Activated effector memory CD4-positive, alpha-beta T cell treated with anti-CD3 and anti-CD28 coated beads, Interleukin-2, amount 50 U/mL, for 16 hours (primary cell): ENCODE results near the gene SLC7A8.
A peak's percentile ranks its signal among the peaks of the same experiment; 100 is the strongest.

Source experiments
- DNase-seq: peaks from one replicate; pipeline ENCODE4 v3.0.0-alpha.2; 2020

The SLC7A8 gene

DNA sequence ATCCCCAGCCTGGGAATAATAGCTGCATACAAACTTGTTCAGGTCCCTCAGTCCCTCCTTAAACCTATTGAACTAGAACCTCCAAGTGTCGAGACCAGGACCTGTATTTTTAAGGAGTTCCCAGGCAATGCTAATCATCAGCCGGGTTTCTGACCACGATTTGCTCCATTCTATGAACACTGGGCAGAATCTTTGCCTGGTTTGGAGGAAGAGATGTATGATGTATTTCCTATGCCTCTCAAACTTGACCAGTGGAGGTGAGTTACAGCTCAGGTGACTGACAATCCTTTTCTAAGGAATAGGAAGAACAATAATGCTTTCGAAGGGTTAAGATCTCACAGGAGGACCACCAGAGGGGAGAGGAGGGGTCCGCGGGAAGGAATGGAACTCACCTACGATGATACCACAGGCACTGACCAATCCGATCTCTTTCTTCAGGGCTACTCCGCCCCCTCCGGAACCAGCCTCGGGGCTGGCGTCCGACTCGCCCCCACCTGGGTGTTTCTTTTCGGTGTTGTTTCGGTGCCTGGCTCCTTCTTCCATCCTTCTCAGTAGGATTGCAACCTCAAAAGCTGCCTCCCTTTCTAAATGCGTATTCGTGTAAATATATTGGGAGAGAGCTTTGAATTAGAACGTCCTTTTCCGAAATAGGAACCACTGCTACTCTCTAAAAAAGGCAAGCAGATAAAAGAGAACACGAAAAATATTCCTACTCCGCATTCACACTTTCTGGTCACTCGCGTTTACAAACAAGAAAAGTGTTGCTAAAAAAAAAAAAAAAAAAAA is 895 bp downstream of the SLC7A8 start:
- DNase-seq = peak; percentile 76

DNA sequence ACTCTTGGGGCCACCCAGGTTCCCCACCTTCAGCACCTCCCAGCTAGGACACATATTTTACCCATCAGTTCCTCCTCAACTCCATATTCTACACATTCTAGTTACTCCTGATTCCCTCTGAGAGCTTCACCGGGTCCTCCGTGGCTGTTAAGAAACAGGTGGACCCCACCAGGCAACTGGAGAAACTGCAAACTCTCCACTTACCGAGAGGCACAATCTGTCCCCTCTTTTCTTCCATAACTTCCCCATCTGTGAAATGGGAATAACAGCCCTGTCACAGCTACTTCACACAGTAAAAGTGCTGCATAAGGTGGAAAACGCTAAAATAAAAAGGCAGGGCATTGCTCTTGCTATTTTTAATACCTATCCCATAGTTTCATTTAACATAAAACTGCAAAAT is 1.5 kb downstream of the SLC7A8 start:
- DNase-seq = no peak

DNA sequence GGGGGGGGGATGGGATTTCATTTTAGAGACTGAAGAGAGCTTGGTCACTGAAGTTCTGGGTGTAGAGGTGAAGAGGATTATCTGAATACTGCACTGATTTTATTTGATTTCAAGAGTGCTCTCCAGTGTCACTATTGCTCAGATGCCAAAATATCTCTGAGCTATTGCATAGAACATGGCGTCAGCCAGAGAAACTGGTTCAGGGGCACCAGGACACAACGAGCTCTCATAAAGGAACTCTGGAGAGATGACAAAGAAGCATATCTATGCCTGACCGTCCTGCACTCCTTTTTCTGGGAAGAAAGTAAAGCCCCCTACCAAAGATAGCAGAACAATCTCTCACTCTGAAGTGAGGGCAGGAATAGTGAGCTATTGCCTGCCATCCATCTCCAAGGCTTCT is 2.0 kb downstream of the SLC7A8 start:
- DNase-seq = no peak

DNA sequence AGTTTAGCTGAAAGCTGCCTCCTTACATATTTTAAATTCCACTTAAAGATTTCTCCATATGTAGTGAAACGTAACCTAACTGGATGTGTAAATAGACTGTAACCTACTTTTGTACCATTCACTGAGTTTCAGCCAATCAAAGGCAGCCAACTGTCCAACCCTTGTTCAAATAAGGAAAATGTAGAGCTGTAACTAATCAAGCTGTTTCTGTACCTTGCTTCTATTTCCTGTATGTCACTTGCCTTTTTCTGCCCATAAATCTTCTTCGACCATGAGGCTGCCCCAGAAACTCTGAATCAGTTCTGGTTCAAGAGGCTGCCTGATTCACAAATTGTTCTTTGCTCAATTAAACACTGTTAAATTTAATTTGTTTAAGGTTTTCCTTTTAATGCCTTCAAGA is 6.3 kb downstream of the SLC7A8 start:
- no peak for DNase-seq

DNA sequence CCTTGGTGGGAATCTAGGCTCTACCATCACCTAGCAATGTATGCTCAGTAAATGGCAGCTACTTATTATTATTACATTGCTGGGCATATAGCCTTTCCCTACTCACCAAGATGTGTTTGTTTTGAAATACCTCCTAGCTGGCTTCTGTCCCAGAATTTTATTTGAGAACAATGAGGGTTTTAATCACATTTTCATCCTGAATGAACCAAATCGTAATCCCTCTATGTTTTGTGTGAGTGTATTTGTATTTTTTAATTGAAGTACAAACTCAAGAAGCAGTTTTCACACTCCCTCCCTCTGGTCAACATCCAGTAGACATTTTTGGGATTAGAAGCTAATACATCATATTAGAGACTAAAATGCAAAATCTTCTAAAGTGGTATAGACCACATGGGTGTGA is 7.6 kb downstream of the SLC7A8 start:
- DNase-seq = no peak

DNA sequence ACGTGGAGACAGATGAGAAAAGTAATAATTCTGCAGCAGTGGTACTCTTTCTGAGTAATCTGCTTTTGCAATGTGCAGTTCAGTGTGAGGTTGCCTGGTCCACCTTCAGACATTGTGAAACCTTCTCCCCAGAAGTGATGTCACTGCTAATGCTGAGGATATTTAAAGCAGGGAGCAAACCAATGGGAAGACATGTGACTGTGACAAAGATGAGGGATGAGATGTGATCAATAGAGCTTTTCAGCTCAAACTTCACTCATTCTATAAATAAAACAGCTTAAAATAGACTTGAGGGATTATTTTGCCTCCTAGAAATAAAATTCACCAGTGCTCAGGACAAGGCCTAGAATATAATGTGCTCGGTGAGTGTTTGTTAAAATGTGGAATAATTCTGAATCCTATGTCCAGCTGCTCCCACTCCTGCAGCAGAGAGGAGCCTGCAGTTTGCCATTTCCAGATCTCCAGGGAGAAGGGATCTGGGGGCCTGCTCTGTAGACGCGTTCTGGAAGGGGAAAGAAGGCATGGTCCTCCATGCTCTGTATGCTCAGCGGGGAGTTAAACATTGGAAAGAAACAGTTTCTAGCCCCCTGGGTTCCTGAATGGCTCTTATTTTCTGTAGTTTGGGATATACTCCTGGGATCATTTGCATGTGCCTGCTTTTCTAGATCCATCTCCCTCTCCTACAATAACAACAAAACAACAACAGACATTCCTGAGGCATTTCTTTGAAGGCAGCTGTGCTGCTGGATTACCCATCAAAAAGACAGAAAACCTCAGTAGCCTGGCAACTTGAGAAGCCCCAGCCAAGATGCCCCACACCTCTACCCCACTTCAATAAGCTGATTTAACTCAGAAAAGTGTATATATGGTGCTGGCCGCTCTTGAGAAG is 8.9 kb downstream of the SLC7A8 start:
- DNase-seq = no peak

DNA sequence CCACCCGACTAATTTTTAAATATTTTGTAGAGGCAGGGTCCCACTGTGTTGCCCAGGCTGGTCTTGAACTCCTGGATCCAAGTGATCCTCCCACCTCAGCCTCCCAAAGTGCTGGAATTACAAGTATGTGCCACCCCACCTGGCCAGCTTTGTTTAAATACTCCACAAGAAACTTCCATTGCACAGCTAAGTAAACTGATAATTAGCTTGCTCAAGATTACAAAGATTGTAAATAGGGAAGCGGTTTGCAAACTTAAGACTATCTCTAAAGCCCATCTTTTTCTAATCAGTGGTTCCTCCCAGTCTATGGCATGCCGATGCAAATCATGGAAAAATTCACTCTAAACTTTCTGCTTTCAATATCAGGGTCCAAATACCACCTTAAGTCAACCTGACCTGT is 9.7 kb downstream of the SLC7A8 start:
- no peak for DNase-seq

DNA sequence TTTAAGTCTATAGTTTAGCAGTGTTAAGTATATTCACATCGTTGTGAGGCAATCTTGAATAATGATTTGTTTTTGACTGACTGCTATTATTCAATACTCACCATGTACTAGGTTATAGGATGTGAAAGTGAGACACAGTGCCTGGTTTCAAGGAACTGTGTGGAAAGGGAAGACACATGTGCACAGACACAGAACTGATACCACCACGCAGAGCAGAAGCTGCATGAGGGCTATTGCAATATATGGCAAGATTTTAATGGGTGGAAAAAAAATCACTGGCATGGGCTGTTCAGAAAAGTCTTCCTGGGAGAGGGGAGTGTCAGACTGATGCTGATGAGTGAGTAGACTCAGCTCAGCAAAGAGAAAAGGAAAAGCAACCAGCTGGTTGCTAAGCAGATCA is 10.4 kb downstream of the SLC7A8 start:
- DNase-seq = no peak

DNA sequence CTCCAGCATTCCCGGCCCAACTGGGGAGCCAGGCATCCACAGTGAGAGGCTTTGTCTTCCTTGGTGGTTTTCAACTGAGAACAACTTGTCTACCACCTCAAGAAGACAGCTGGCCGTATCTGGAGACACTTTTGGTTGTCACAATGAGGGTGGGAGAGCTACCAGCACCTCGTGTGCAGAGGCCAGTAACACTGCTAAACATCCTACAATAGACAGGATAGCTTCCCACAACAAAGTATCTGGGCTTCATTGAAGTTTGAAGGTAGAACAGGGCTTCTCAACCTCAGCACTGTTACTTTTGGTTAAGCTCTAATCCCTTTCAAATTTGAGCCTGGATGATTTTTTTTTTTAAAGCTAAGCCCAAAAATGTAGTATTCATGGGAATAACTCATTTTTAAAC is 10.9 kb downstream of the SLC7A8 start:
- DNase-seq = no peak

DNA sequence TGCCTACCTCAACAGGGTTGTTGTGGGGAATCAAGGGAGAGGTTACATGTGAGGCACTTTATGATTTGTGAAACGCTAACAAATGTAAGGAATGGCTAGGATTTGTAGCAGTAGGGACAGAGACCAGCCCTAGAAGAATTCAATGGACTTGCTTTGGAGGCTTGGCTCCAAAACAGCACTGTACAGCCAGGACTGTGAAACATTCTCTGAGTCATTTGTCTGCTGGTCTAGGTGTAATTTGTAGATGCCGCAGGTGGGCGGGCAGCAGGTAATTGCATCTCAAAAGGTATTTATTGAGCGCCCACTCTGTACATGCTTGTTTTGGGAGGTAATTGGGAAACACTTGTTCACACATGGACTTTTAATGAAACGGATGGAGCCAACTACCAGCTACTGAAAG is 11.4 kb downstream of the SLC7A8 start:
- DNase-seq = no peak

DNA sequence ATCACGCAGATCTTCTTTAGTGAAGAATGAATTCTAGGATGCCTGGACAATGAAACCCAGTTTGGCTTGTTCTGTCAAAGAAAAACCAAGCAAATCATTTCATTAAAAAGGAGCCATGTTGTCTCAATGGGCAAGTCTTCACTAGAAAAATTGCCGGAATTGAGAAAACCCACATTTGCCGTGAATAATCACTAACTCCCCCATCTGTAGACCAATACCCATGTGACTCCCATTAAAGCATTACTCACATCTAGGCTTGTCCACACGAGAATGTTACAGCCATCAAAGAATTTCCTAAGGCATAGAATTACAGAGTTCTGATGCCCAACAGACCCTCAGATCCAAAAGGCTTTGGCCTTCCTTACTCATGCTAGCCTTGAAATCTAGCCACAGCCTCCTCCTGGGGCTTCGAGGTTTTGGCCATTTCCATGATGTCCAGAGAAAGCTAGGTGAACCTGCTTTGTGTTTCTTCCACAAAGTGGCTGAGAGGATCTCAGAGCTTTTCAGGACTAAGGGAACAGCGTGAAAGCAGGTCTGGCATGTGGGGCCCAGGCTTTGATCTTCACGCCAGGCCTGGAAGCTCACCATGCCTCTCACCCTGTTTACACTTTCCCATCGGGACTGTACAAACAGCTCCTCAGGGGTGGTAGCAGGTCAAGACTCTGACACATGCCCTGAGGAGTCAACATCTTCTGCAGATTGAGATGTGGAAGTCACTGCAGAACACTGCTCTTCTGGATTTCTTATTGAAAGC is 12.1 kb downstream of the SLC7A8 start:
- no peak for DNase-seq

DNA sequence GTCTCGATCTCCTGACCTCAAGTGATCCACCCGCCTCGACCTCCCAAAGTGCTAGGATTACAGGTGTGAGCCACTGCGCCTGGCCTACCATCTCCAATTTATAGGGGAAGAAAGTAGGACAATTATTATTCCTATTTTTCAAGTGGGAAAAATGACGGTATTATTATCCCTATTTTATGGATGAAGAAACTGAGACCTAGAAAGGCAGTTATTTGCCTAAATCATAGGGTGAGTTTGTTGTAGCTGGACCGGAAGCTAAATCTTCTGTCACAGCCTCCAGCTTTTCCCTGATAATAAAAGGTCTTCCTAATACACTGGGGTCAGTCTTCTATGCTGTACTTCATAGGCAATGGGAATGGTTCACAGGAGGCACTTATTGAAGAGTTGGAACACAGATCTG is 13.8 kb downstream of the SLC7A8 start:
- no peak for DNase-seq

DNA sequence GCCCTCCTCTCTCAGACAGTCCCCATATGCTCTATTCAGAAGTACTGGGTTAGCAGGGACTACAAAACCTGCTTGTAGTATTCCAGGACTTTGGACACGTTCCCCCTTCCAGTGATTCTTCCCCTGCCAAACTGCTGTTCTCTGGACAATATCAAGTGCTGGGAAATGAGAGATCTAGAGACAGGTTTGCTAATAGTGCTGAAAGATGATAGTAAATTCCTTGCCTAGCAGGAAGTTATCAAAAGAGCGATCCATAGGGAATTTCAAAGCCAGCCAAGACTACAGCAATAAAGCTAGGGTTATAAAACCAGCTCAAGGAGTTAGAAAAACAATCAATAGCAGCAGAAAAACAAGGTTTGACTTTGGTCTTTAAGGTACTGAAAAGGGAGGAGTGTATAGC is 15.2 kb downstream of the SLC7A8 start:
- no peak for DNase-seq

DNA sequence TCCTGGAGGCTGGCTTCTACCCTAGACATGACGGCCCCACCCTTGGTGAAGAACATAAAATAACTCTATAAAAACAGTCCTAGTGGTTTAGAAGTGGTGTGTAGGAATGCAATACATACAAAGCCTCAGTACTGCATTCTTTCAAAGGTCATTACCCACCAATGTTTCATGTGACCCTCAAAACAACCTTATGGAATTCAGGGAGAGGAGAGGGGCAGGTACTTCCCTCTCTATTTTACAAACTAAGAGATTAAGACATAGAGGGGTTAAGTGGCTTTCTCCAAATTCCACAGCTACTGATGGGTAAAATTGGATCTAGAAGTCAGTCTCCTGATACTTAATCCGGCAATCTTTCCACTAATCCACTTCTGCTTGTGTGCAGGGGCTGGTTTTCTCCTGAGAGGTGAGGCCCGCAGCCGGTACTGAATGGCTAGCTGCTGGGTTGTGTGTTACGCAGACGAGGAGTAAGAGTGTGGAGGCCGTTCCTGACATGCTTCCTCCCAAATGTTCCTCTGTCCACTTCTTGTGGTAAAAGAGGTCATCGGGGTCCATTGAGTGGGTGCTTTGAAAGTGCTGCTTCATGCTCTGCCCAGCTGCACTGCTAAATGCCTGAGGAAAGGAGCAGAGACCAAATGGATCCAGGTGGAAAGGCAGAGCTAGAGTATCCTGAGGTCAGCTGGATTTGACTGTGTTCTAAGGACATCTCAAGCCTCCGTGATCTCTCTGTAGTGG is 16.2 kb downstream of the SLC7A8 start:
- DNase-seq = no peak

DNA sequence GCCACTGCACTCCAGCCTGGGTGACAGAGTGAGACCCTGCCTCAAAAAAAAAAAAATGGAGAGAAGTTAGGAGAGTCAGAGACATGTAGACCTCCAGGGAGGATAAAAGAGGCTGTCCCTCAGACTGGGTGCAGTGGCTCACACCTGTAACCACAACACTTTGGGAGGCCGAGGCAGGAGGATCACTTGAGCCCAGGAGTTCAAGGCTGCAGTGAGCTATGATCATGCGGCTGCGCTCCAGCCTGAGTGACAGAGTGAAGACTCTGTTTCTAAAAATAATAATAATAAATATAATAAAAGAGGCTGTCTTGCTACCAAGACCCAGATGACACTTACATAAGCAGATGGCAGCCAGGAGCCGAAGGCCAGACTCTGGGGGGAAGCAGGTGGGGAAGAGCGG is 18.5 kb downstream of the SLC7A8 start:
- no peak for DNase-seq

DNA sequence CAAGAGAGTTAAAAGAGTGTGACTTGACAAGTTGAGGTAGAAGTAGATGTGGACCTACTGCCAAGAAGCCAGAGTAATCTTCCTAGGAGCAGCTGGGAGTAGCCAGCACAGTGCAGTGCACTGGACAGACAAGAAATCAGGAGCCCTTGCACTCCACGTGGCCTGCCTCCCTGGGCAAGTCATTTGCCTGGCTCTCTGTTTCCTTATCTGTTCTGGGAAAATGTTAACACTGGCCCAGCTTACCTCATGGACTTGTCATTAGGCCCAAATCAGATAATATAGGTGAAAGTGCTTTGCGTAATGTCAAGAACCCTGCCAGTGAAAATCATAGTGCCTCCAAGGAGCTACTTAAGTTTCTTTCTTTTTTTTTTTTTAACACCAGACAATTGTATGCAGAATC is 19.2 kb downstream of the SLC7A8 start:
- no peak for DNase-seq

DNA sequence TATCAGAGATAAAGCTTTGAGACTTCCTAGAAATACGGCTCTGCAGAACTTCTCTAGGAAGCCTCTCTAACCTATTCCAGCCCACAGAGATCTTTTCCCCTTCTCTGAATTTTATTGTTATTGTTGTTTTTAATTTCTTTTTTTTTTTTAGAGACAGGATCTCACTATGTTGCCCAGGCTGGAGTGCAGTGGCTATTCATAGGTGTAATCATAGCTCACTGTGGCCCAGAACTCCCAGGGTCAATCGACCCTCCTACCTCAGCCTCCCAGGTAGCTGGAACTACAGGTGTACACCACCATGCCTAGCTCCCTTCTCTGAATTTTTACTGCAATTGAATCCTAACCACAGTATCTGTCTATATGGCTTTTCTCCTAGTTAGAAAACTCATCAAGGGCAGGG is 19.6 kb downstream of the SLC7A8 start:
- DNase-seq = no peak

DNA sequence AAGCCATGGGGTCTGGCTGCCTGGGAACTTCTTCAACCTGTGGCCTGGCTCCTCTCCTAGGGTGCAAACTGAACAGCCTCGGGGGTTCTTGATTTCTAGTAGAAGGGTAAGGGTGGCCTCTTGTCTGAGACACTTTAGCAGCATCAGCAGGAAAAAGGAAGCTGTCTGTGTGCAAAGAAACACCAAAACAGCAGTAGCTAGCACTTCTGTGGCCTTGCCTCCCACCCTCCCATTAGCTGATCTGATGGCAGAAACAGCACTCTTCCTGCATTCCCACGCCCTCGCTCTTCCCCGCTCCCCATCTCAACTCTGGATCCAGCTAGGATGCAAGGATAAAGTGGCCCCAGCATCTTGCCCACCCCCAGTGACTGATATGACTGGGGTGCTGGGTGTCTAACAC is 20.7 kb downstream of the SLC7A8 start:
- DNase-seq = no peak

DNA sequence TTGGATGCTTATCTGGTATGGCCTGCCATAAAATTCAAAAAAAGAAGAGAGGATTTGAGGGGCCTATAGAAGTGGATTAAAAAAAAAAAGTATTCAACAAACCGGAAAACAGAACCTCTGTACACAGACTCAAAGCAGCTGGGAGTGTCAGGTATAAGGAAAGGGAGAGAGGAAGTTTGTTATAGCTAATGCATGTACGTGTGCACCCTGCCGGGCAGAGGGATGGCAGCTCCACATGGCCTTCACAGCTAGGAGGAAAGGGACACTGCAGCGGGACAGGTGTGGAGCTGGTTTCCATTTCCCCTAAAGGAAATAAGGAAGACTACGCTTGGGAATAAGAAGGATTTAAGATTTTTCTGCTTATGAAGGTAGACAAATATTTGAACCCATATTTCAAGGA is 21.5 kb downstream of the SLC7A8 start:
- DNase-seq = no peak

DNA sequence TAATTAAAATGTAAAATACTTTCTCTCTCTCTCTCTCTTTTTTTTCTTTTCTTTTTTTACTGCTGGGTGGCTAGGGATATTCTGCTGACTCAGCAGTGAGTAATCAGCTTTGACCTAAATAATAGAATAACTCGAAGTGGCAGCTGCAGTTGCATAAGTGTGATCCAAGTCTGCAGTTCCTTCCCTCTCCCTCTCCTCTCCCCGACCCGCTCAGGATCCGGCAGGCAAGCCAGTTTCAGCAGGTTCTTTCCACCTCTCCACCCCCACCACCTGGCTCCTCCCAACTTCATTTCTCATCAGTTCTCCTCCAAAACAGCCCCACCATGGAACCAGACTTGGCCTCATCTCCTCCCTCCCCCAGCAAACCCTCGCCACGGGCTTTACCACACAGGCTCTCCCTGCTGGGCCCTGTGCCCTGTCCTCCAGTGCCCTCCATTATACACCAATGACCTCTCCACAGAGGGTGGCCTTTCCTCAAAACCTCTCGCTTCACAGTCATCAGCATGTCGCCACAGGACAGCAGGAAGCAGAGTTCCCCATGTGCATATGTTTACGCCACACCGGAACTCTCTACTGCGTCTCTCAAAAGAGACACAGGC is 22.4 kb downstream of the SLC7A8 start:
- no peak for DNase-seq

DNA sequence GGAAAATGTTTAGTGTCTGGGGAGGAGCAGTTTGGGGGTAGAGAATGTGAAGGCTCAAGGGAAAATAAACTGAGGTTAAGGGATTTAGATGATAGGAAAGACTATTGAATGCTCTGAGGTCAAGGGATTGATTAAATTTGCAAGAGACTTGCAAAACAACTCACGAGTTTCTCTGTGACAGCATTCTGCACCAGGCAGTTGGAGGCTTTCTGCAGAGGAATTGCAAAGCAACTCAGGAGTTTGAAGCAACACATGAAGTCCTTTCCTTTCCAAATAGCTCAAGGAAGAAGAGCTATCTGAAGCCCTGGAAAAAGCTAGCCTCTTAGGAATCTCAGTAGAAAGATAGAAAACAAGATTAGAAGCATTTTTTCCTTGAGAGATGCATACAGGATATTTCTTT is 23.9 kb downstream of the SLC7A8 start:
- no peak for DNase-seq

DNA sequence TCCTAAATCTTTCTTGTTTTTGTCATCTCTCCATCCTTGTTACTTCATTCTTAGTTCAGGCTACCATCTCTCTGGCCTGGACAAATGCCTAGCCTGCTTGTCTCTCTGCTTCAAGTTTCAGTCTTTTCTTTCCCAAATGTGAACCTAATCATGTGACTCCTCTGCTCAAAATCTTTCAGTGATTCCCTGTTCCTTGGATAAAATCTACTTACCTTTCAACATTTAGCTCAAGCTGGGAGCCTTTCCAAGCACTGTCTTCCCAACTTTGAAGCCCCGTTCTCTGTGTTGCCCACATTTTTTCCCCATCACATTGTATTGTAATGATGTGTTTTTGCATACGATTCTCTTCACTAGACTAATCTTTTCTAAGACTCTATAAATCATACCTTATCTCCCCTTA is 24.7 kb downstream of the SLC7A8 start:
- DNase-seq = no peak
